ENCODE measurements around the gene ADTRP. TPM values are rescaled to one million over a fixed set of nuclear protein-coding genes. Genes with fewer than 3 reads are reported as not detected.

Gene ADTRP
- total RNA-seq, 4 donors from 2014 or later = 119 to 199 (median 181) TPM

- H3K9me3 ChIP-seq = no peaks in the 10 kb centered on the region
- no peak for TF ChIP-seq POLR2A (IDR thresholded peaks at IDR 0.05)
- 88 to 100% methylated on average over 1 to 2 of the region's 2 CpGs for WGBS, 2 donors (ENCODE audit: low coverage in 1 of 2)
- H3K4me3 ChIP-seq = no peak overlapping the region
- intact Hi-C loops (cut with DNase I; ENCODE audit: low total_unique reads) (no loop called here), in situ Hi-C loops (cut with MboI; ENCODE audit: low pct_ligation_motif_present in 1 of 4, low pct_unique_long_range_greater_than_20kb in 1 of 4, low sequenced_read_pairs in 3 of 4) (no loop called here)
- no peaks in the 10 kb centered on the region for H3K36me3 ChIP-seq
- no peak for DNase-seq
- H3K4me1 ChIP-seq = peaks cover 7 to 24% (median 17%) of the 10 kb centered on the region in 4 donors
- H3K27me3 ChIP-seq = no peaks in the 10 kb centered on the region
- no peak overlapping the region for H3K27ac ChIP-seq
These were observed 35.5 kb upstream of the ADTRP start for GRCh38 chr6:11814106-11814505.

- DNase-seq = no peak
- no peaks in the 10 kb centered on the region for H3K27me3 ChIP-seq
- in situ Hi-C loops (cut with MboI; ENCODE audit: low pct_ligation_motif_present in 1 of 4, low pct_unique_long_range_greater_than_20kb in 1 of 4, low sequenced_read_pairs in 3 of 4) (no loop called here), intact Hi-C loops (cut with DNase I; ENCODE audit: low total_unique reads) (no loop called here)
- H3K36me3 ChIP-seq = no peaks in the 10 kb centered on the region
- peaks cover 8 to 24% (median 17%) of the 10 kb centered on the region in 4 donors for H3K4me1 ChIP-seq
- no peak overlapping the region for H3K4me3 ChIP-seq
- H3K27ac ChIP-seq = no peak overlapping the region
- TF ChIP-seq POLR2A (IDR thresholded peaks at IDR 0.05) (no peak), CTCF (IDR thresholded peaks at IDR 0.05) (no peak), EP300 (IDR thresholded peaks at IDR 0.05; ENCODE audit: low read depth) (no peak), POLR2AphosphoS5 (IDR thresholded peaks at IDR 0.05) (no peak)
- WGBS, 2 donors (ENCODE audit: low coverage in 1 of 2) = 88 to 100% methylated on average over 3 to 4 of the region's 4 CpGs
- H3K9me3 ChIP-seq = no peaks in the 10 kb centered on the region
These were observed 35.0 kb upstream of the ADTRP start for GRCh38 chr6:11813606-11814005.

- no peak for TF ChIP-seq POLR2A (IDR thresholded peaks at IDR 0.05)
- no peak for TF ChIP-seq POLR2AphosphoS5 (IDR thresholded peaks at IDR 0.05)
- no peak for TF ChIP-seq CTCF (IDR thresholded peaks at IDR 0.05)
- no peak for TF ChIP-seq EP300 (IDR thresholded peaks at IDR 0.05; ENCODE audit: low read depth)
- intact Hi-C loops (cut with DNase I; ENCODE audit: low total_unique reads) = no loop called here
- Histone ChIP-seq H3K27me3 (no peaks in the 10 kb centered on the region), H3K9me3 (no peaks in the 10 kb centered on the region), H3K4me1 (peaks cover 8 to 24% (median 17%) of the 10 kb centered on the region in 4 donors), H3K36me3 (no peaks in the 10 kb centered on the region), H3K4me3 (no peak overlapping the region), H3K27ac (no peak overlapping the region)
- no peak for DNase-seq
- in situ Hi-C loops (cut with MboI; ENCODE audit: low pct_ligation_motif_present in 1 of 4, low pct_unique_long_range_greater_than_20kb in 1 of 4, low sequenced_read_pairs in 3 of 4) = no loop called here
- 80 to 87% methylated on average over 1 to 2 of the region's 2 CpGs for WGBS, 2 donors (ENCODE audit: low coverage in 1 of 2)
These were observed 34.3 kb upstream of the ADTRP start for GRCh38 chr6:11812951-11813350.

GRCh38 chr6:11812439-11812838, 33.8 kb upstream of the ADTRP start:
- no peak for DNase-seq
- in situ Hi-C loops (cut with MboI; ENCODE audit: low pct_ligation_motif_present in 1 of 4, low pct_unique_long_range_greater_than_20kb in 1 of 4, low sequenced_read_pairs in 3 of 4) (no loop called here), intact Hi-C loops (cut with DNase I; ENCODE audit: low total_unique reads) (no loop called here)
- TF ChIP-seq POLR2A (IDR thresholded peaks at IDR 0.05) (no peak), EP300 (IDR thresholded peaks at IDR 0.05; ENCODE audit: low read depth) (no peak), CTCF (IDR thresholded peaks at IDR 0.05) (no peak), POLR2AphosphoS5 (IDR thresholded peaks at IDR 0.05) (no peak)
- Histone ChIP-seq H3K36me3 (no peaks in the 10 kb centered on the region), H3K4me1 (peaks cover 8 to 24% (median 17%) of the 10 kb centered on the region in 4 donors), H3K4me3 (no peak overlapping the region), H3K27me3 (no peaks in the 10 kb centered on the region), H3K9me3 (no peaks in the 10 kb centered on the region), H3K27ac (no peak overlapping the region)
- WGBS, 2 donors (ENCODE audit: low coverage in 1 of 2) = 71 to 82% methylated on average over 1 of the region's 1 CpG

- TF ChIP-seq EP300 (IDR thresholded peaks at IDR 0.05; ENCODE audit: low read depth) (no peak), POLR2AphosphoS5 (IDR thresholded peaks at IDR 0.05) (no peak), POLR2A (IDR thresholded peaks at IDR 0.05) (no peak), CTCF (IDR thresholded peaks at IDR 0.05) (no peak)
- Histone ChIP-seq H3K4me3 (no peak overlapping the region), H3K9me3 (no peaks in the 10 kb centered on the region), H3K27me3 (no peaks in the 10 kb centered on the region), H3K27ac (no peak overlapping the region), H3K36me3 (no peaks in the 10 kb centered on the region), H3K4me1 (peaks cover 8 to 24% (median 17%) of the 10 kb centered on the region in 4 donors)
- WGBS, 2 donors (ENCODE audit: low coverage in 1 of 2) = 68 to 78% methylated on average over 3 of the region's 3 CpGs
- intact Hi-C loops (cut with DNase I; ENCODE audit: low total_unique reads) (no loop called here), in situ Hi-C loops (cut with MboI; ENCODE audit: low pct_ligation_motif_present in 1 of 4, low pct_unique_long_range_greater_than_20kb in 1 of 4, low sequenced_read_pairs in 3 of 4) (no loop called here)
- no peak for DNase-seq
These were observed 33.2 kb upstream of the ADTRP start for GRCh38 chr6:11811644-11812264.
